T-helper 17 cell (primary cell): ENCODE measurements around the gene RASAL2. TPM values are rescaled to one million over a fixed set of nuclear protein-coding genes. Genes with fewer than 3 reads are reported as not detected.
A peak's percentile ranks its signal among the peaks of the same experiment; 100 is the strongest.
"Not testable (repeated sequence)": the region's sequence is repeated elsewhere in the genome, so short reads cannot be mapped to it uniquely, and the experiment has no call there.

Experiments used
- ATAC-seq: fragments of 150-1000 bp; cut with Tn5 transposase; 2 replicates; pipeline ENCODE4 v1.10.0; 2021; ENCODE audit warnings: mild to moderate bottlenecking, moderate library complexity
- DNase-seq, 3 donors: peaks; one replicate each; pipeline versions ENCODE4 v3.0.0 to v3.0.0-alpha.2; 2020 to 2021
- H3K9me3 ChIP-seq: one replicate; pipeline ENCODE4 v1.7.0; 2013; ENCODE audit warnings: low read length, mild to moderate bottlenecking; ENCODE audit not compliant: control insufficient read depth, poor library complexity, severe bottlenecking
- H3K27ac Mint-ChIP-seq: one replicate; pipeline ENCODE4 v1.8.0; 2022; ENCODE audit warnings: mild to moderate bottlenecking, moderate library complexity, mixed read lengths
- H3K27me3 Mint-ChIP-seq: one replicate; pipeline ENCODE4 v1.8.0; 2022; ENCODE audit warnings: mixed read lengths
- H3K36me3 Mint-ChIP-seq: one replicate; pipeline ENCODE4 v1.8.0; 2022; ENCODE audit warnings: low read depth, mixed read lengths
- H3K4me1 Mint-ChIP-seq: one replicate; pipeline ENCODE4 v1.8.0; 2022; ENCODE audit warnings: mild to moderate bottlenecking, mixed read lengths
- H3K4me3 Mint-ChIP-seq: one replicate; pipeline ENCODE4 v1.8.0; 2022; ENCODE audit warnings: mild to moderate bottlenecking, moderate library complexity, mixed read lengths
- total RNA-seq, 4 donors: library from RNA in 2 of 4; stranded (reverse) in 2 of 4; gene quantifications; one replicate each; pipeline ENCODE4 v1.2.3 and lab custom pipeline; 2022 to 2026

RASAL2 gene
- total RNA-seq, 2 donors from 2014 or later, result 0.07 to 0.29 TPM

DNA sequence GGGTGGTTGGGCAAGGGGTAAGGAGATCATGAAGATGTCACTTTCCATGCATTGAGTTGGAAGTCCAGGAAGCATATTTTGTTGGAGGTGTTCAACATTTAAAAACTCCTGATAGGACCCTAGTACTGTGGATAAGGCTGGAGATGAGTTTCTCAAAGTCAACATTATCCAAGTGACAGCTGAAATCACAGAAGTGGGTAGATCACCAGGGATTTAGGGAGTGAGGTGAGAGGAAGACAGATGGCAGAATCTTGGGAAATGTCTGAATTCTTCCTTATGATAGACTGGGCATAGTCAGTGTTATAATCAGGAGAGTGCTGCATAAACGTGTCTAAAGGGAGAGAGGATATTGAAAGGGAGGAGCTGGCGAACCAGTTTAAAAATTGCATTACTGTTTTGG, 5.3 kb upstream of the RASAL2 start:
- Mint-ChIP-seq H3K36me3 (no peaks in the 10 kb centered on the region), H3K27me3 (peaks cover 16% of the 10 kb centered on the region), H3K4me1 (no peaks in the 10 kb centered on the region), H3K4me3 (no peak overlapping the region), H3K27ac (no peak overlapping the region)
- DNase-seq (no peak), ATAC-seq (no peak)
- no peaks in the 10 kb centered on the region for H3K9me3 ChIP-seq

- not testable (repeated sequence) for H3K4me1 Mint-ChIP-seq, H3K36me3 Mint-ChIP-seq, ATAC-seq, H3K27ac Mint-ChIP-seq, DNase-seq, H3K9me3 ChIP-seq, H3K4me3 Mint-ChIP-seq
- H3K27me3 Mint-ChIP-seq, result peaks cover 35% of the 10 kb centered on the region
Observed at GRCh38 chr1:178091454-178091853, 2.5 kb upstream of the RASAL2 start.

- H3K36me3 Mint-ChIP-seq, result peaks cover 2% of the 10 kb centered on the region
- no peak overlapping the region for H3K4me3 Mint-ChIP-seq
- peaks cover 41% of the 10 kb centered on the region for H3K27me3 Mint-ChIP-seq
- peaks cover 2% of the 10 kb centered on the region for H3K4me1 Mint-ChIP-seq
- no peak for DNase-seq
- H3K9me3 ChIP-seq, result no peaks in the 10 kb centered on the region
- no peak overlapping the region for H3K27ac Mint-ChIP-seq
- ATAC-seq, result no peak
Observed at GRCh38 chr1:178091986-178092745, 1.7 kb upstream of the RASAL2 start.

- no peak for DNase-seq
- peaks cover 45% of the 10 kb centered on the region for H3K27me3 Mint-ChIP-seq
Observed at GRCh38 chr1:178092878-178093493, 918 bp upstream of the RASAL2 start.

DNA sequence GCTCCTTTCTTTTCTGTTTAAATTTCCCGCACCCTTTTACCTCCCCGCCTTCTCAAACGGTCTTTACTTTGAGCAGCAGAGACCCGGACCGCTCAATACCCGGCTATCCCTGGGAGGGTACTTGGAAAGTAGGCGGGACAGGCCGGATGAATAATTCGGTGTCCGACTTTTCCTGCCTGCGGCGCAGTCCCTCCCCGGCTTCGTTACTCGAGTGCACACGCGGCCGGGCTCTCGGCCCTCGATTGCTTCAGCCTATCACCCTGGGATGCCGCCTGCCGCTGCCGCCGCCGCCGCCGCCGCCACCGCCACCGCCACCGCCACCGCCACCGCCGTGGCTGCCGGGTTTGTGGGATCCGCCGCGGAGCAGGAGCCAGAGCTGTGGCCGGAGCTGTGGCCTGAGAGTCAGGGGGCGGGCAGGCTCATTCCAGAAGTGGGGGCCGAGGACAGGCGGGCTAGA, 382 bp upstream of the RASAL2 start:
- ATAC-seq, result peak; percentile 68

More at GRCh38 chr1:178092878-178093493, 918 bp upstream of the RASAL2 start:
- peaks cover 2% of the 10 kb centered on the region for H3K36me3 Mint-ChIP-seq
- H3K9me3 ChIP-seq, result no peaks in the 10 kb centered on the region
- peaks cover 2% of the 10 kb centered on the region for H3K4me1 Mint-ChIP-seq
- no peak overlapping the region for H3K27ac Mint-ChIP-seq
- H3K4me3 Mint-ChIP-seq, result peak overlapping the region; percentile 75
- ATAC-seq, result no peak

GRCh38 chr1:178094739-178095645, 1.1 kb downstream of the RASAL2 start:
- H3K36me3 Mint-ChIP-seq, result peaks cover 2% of the 10 kb centered on the region
- H3K27ac Mint-ChIP-seq, result no peak overlapping the region
- peaks cover 48% of the 10 kb centered on the region for H3K27me3 Mint-ChIP-seq
- peaks cover 2% of the 10 kb centered on the region for H3K4me1 Mint-ChIP-seq
- H3K4me3 Mint-ChIP-seq, result peak overlapping the region; percentile 59
- H3K9me3 ChIP-seq, result no peaks in the 10 kb centered on the region
- DNase-seq (no peak), ATAC-seq (no peak)

More for the DNA sequence above, 382 bp upstream of the RASAL2 start:
- Mint-ChIP-seq H3K36me3 (peaks cover 2% of the 10 kb centered on the region), H3K27ac (no peak overlapping the region), H3K27me3 (peaks cover 48% of the 10 kb centered on the region), H3K4me1 (peaks cover 2% of the 10 kb centered on the region), H3K4me3 (peak overlapping the region; percentile 75)
- peak in 1 of 3 donors; percentile 5 for DNase-seq
- no peaks in the 10 kb centered on the region for H3K9me3 ChIP-seq

DNA sequence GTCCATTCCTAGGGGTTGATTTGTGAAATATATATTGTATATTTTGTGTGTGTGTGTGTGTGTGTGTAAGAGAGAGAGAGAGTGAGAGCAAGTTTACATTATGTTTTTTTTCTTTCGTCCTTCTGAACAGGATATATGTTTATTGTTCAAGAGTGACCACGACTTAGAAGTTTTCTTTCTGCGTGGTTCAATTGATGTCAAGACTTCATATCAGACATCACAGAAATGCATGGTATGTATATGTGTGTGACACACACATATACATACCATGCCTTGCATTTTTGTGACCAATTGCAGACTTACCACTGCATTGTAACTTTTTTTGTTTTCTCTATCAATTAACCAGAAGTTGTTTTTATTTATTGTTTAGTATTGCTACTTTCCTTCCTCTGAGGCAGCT, 2.5 kb downstream of the RASAL2 start:
- Mint-ChIP-seq H3K36me3 (peaks cover 2% of the 10 kb centered on the region), H3K27me3 (peaks cover 41% of the 10 kb centered on the region), H3K4me1 (peaks cover 2% of the 10 kb centered on the region), H3K27ac (no peak overlapping the region), H3K4me3 (no peak overlapping the region)
- ATAC-seq (no peak), DNase-seq (no peak)
- H3K9me3 ChIP-seq, result no peaks in the 10 kb centered on the region

DNA sequence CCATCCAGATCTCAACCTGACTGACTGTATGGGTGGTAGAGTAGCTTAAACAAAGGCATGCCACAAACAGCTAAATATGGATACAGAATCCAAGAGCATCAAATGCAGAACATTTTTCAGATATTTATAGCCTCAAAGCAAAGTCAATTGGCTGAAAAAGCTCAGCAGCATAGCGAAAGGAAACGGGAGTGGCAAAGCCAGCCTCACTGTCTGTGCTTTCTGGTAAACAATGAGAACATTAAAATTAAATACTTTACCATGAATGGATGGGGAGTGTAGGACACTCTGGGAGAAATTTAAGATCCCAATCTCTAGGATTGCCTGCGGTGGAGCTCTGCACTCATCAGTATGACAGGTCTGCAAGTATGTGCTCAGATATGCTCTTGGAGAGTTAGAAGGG, 4.4 kb downstream of the RASAL2 start:
- H3K4me3 Mint-ChIP-seq, result no peak overlapping the region
- ATAC-seq, result no peak
- peaks cover 2% of the 10 kb centered on the region for H3K36me3 Mint-ChIP-seq
- H3K4me1 Mint-ChIP-seq, result peaks cover 2% of the 10 kb centered on the region
- no peak overlapping the region for H3K27ac Mint-ChIP-seq
- no peaks in the 10 kb centered on the region for H3K9me3 ChIP-seq
- no peak for DNase-seq
- H3K27me3 Mint-ChIP-seq, result peaks cover 31% of the 10 kb centered on the region

DNA sequence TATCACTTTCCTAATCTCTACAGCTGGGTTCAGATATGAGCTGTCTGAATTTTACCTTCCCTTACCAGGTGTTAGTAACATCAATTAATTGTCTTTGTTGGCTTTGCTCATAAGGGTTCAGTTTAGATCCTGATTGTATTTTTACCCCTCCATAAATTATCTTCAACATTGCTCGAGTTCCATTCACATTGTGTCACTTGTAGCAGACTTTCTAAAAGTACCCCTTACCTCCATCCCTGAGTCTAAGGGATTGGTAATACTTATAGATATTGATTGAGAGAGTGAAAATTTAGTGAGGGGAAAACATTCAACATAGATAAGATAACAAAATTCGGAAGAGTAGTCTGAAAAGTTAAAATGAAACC, 7.3 kb downstream of the RASAL2 start:
- peaks cover 15% of the 10 kb centered on the region for H3K27me3 Mint-ChIP-seq
- DNase-seq (no peak), ATAC-seq (no peak)
- H3K4me3 Mint-ChIP-seq, result no peak overlapping the region
- no peaks in the 10 kb centered on the region for H3K9me3 ChIP-seq
- H3K27ac Mint-ChIP-seq, result no peak overlapping the region
- H3K36me3 Mint-ChIP-seq, result no peaks in the 10 kb centered on the region
- H3K4me1 Mint-ChIP-seq, result no peaks in the 10 kb centered on the region

DNA sequence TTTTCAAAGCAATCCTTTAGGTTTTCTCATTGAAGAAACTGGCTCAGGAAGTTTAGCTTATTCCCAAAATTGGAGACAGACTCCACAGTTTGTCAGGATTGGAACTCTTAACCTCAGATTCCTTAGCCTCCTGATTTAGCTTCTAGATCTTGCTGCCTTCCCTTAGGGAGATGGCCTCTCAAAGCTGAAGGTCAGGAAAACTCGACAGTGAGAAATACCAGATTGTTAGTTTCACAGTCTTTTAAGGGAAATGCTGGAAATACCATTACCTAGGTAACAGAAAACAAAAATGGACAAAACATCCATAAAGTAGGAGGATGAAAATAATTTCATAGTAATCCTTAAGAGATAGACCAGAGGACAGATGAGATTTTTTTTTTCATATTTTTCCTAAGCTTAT, 7.8 kb downstream of the RASAL2 start:
- Mint-ChIP-seq H3K27ac (no peak overlapping the region), H3K4me3 (no peak overlapping the region), H3K27me3 (peaks cover 11% of the 10 kb centered on the region), H3K36me3 (no peaks in the 10 kb centered on the region), H3K4me1 (no peaks in the 10 kb centered on the region)
- no peaks in the 10 kb centered on the region for H3K9me3 ChIP-seq
- ATAC-seq, result no peak
- no peak for DNase-seq

GRCh38 chr1:178102218-178102617, 8.3 kb downstream of the RASAL2 start:
- H3K9me3 ChIP-seq, result no peaks in the 10 kb centered on the region
- H3K27ac Mint-ChIP-seq, result no peak overlapping the region
- no peaks in the 10 kb centered on the region for H3K36me3 Mint-ChIP-seq
- H3K4me1 Mint-ChIP-seq, result no peaks in the 10 kb centered on the region
- no peak overlapping the region for H3K4me3 Mint-ChIP-seq
- H3K27me3 Mint-ChIP-seq, result peaks cover 6% of the 10 kb centered on the region
- ATAC-seq (no peak), DNase-seq (no peak)

DNA sequence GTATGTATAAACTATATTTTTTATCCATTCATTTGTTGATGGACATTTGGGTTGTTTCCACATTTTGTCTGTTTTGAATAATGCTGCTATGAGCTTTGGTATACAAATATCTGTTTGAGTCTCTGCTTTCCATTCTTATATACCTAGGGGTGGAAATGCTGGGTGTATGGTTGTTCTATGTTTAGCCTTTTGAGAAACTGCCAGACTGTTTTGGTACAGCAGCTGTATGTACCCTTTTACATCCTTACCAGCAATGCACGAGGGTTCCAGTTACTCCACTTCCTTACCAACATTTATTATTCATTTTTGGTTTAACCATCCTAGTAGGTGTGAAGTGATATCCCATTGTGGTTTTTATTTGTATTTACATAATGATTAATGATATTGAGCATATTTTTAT, 13.9 kb downstream of the RASAL2 start:
- H3K9me3 ChIP-seq, result no peaks in the 10 kb centered on the region
- Mint-ChIP-seq H3K27me3 (no peaks in the 10 kb centered on the region), H3K4me3 (no peak overlapping the region), H3K27ac (no peak overlapping the region), H3K36me3 (no peaks in the 10 kb centered on the region), H3K4me1 (no peaks in the 10 kb centered on the region)
- no peak for DNase-seq
- no peak for ATAC-seq
